CD8-positive, alpha-beta memory T cell (primary cell): ENCODE results near the gene RITA1. TPM values are rescaled to one million over a fixed set of nuclear protein-coding genes. Genes with fewer than 3 reads are reported as not detected.

ENCODE experiments used
- CTCF ChIA-PET: fragments of 350-600 bp; sonication (Branson Sonifier 250); formaldehyde crosslinking; loops from one replicate; lab custom pipeline; 2021; ENCODE audit warnings: antibody characterized with exemption; lab: Charles Lee
- POLR2A ChIA-PET: fragments of 350-600 bp; sonication (Branson Sonifier 250); formaldehyde crosslinking; loops from one replicate; lab custom pipeline; 2021; ENCODE audit warnings: antibody characterized with exemption; lab: Charles Lee
- DNase-seq, 5 donors: peaks; one replicate each; pipeline versions ENCODE4 v3.0.0 to v3.0.0-alpha.2; 2020 to 2022; ENCODE audit warnings: mixed read lengths in 1 of 5
- H3K27ac ChIP-seq: one replicate; pipeline ENCODE4 v1.7.0; 2013; ENCODE audit warnings: low read depth, mild to moderate bottlenecking, low read length, moderate library complexity
- H3K27me3 ChIP-seq: 2 replicates; pipeline ENCODE4 v1.7.0; 2013; ENCODE audit warnings: low read length, mild to moderate bottlenecking; ENCODE audit not compliant: insufficient read depth, poor library complexity, severe bottlenecking
- H3K36me3 ChIP-seq: 2 replicates; pipeline ENCODE4 v1.7.0; 2013; ENCODE audit warnings: mild to moderate bottlenecking, low read length, moderate library complexity; ENCODE audit not compliant: insufficient read depth
- H3K4me1 ChIP-seq: 2 replicates; pipeline ENCODE4 v1.7.0; 2013; ENCODE audit warnings: mild to moderate bottlenecking, low read length, moderate library complexity; ENCODE audit not compliant: insufficient read depth
- H3K4me3 ChIP-seq: 2 replicates; pipeline ENCODE4 v1.7.0; 2013; ENCODE audit warnings: mild to moderate bottlenecking, low read length
- H3K9me3 ChIP-seq: 2 replicates; pipeline ENCODE4 v1.7.0; 2013; ENCODE audit warnings: mild to moderate bottlenecking, low read length
- H3K27ac Mint-ChIP-seq, 8 donors: one replicate each; pipeline ENCODE4 v1.8.0; 2020 to 2021; ENCODE audit warnings: mixed read lengths in 8 of 8, mild to moderate bottlenecking in 6 of 8, inconsistent platforms in 3 of 8, moderate library complexity in 3 of 8
- H3K27me3 Mint-ChIP-seq, 2 donors: one replicate each; pipeline ENCODE4 v1.8.0; 2020 to 2021; ENCODE audit warnings: mixed read lengths in 2 of 2, mild to moderate bottlenecking in 1 of 2, moderate library complexity in 1 of 2
- H3K36me3 Mint-ChIP-seq, 3 donors: one replicate each; pipeline ENCODE4 v1.8.0; 2020 to 2021; ENCODE audit warnings: mixed read lengths in 3 of 3, inconsistent platforms in 1 of 3, mild to moderate bottlenecking in 1 of 3
- H3K4me1 Mint-ChIP-seq, 3 donors: one replicate each; pipeline ENCODE4 v1.8.0; 2020 to 2021; ENCODE audit warnings: mixed read lengths in 3 of 3, inconsistent platforms in 1 of 3, mild to moderate bottlenecking in 1 of 3
- H3K4me3 Mint-ChIP-seq, 7 donors: one replicate each; pipeline ENCODE4 v1.8.0; 2020 to 2021; ENCODE audit warnings: mixed read lengths in 7 of 7, mild to moderate bottlenecking in 6 of 7, moderate library complexity in 4 of 7, inconsistent platforms in 2 of 7
- H3K9me3 Mint-ChIP-seq, 5 donors: one replicate each; pipeline ENCODE4 v1.8.0; 2020 to 2022; ENCODE audit warnings: mixed read lengths in 5 of 5, mild to moderate bottlenecking in 3 of 5, moderate library complexity in 2 of 5, inconsistent platforms in 1 of 5
- polyA plus RNA-seq: library from polyadenylated mRNA; unstranded; fragments of 300-500 nt; fragmentation: Illumina TruSeq; gene quantifications from one replicate; pipeline ENCODE4 v1.2.3, GENCODE V29; 2021
- total RNA-seq, 2 experiments: library from RNA; stranded (reverse); gene quantifications; one replicate each; pipeline ENCODE4 v1.2.3, GENCODE V29; 2021

The RITA1 gene
- total and polyA plus RNA-seq, 3 experiments from 2014 or later: 21.1 to 27.4 (median 22.5) TPM

GRCh38 chr12:113241191-113242025, 55.9 kb downstream of the RITA1 start:
- no peaks in the 10 kb centered on the region for H3K9me3 Mint-ChIP-seq
- no peak overlapping the region for H3K4me3 ChIP-seq
- peak overlapping the region in 1 of 8 donors; percentile 29 for H3K27ac Mint-ChIP-seq
- ChIA-PET CTCF (no interaction called here), POLR2A (no interaction called here)
- H3K4me1 ChIP-seq: peaks cover 1% of the 10 kb centered on the region
- no peaks in the 10 kb centered on the region for H3K27me3 ChIP-seq
- H3K27ac ChIP-seq: no peak overlapping the region
- peaks cover 9% of the 10 kb centered on the region for H3K36me3 ChIP-seq
- peaks cover 5 to 66% (median 17%) of the 10 kb centered on the region in 3 donors for H3K36me3 Mint-ChIP-seq
- no peak overlapping the region for H3K4me3 Mint-ChIP-seq
- H3K4me1 Mint-ChIP-seq: peaks cover 0 to 7% (median 0%) of the 10 kb centered on the region in 3 donors
- no peak for DNase-seq
- no peaks in the 10 kb centered on the region for H3K9me3 ChIP-seq
- no peaks in the 10 kb centered on the region for H3K27me3 Mint-ChIP-seq

Other genes starting within 250 kb of the RITA1 start
- gene OAS3, start 247.2 kb upstream of the RITA1 start, total RNA-seq: 10 to 100 TPM; 11.2 to 12.5 TPM
- 22.0 TPM for gene OAS3, start 247.2 kb upstream of the RITA1 start, polyA plus RNA-seq
- 10 to 100 TPM; 40.1 to 46.6 TPM for gene OAS2, start 207.2 kb upstream of the RITA1 start, total RNA-seq
- gene OAS2, start 207.2 kb upstream of the RITA1 start, polyA plus RNA-seq: 50.9 TPM
- gene DTX1, start 129.0 kb upstream of the RITA1 start, total RNA-seq: 1 to 10 TPM; 2.0 to 2.2 TPM
- 0.98 TPM for gene DTX1, start 129.0 kb upstream of the RITA1 start, polyA plus RNA-seq
- under 1 TPM; 0.51 to 0.72 TPM for gene RASAL1, start 50.0 kb upstream of the RITA1 start, total RNA-seq
- gene RASAL1, start 50.0 kb upstream of the RITA1 start, polyA plus RNA-seq: 0.45 TPM
- under 1 TPM; 0.16 to 0.33 TPM for gene CFAP73, start 36.0 kb upstream of the RITA1 start, total RNA-seq
- gene CFAP73, start 36.0 kb upstream of the RITA1 start, polyA plus RNA-seq: not detected
- 100 to 1,000 TPM; 131 to 133 TPM for gene DDX54, start 243 bp upstream of the RITA1 start, total RNA-seq
- 47.7 TPM for gene DDX54, start 243 bp upstream of the RITA1 start, polyA plus RNA-seq
- gene TPCN1, start 35.7 kb downstream of the RITA1 start, total RNA-seq: 10 to 100 TPM; 21.3 to 24.1 TPM
- gene TPCN1, start 35.7 kb downstream of the RITA1 start, polyA plus RNA-seq: 10.1 TPM
- gene SLC8B1, start 149.4 kb downstream of the RITA1 start, total RNA-seq: 10 to 100 TPM; 14.9 to 16.8 TPM
- 26.8 TPM for gene SLC8B1, start 149.4 kb downstream of the RITA1 start, polyA plus RNA-seq
- 10 to 100 TPM; 19.5 to 20.7 TPM for gene PLBD2, start 172.9 kb downstream of the RITA1 start, total RNA-seq
- gene PLBD2, start 172.9 kb downstream of the RITA1 start, polyA plus RNA-seq: 10.0 TPM
- under 1 TPM; 0.18 to 0.20 TPM for gene SDS, start 218.2 kb downstream of the RITA1 start, total RNA-seq
- not detected for gene SDS, start 218.2 kb downstream of the RITA1 start, polyA plus RNA-seq
- gene SDSL, start 236.7 kb downstream of the RITA1 start, total RNA-seq: under 1 TPM; 0.20 to 0.24 TPM
- gene SDSL, start 236.7 kb downstream of the RITA1 start, polyA plus RNA-seq: not detected